HCT116 (cell line): ENCODE results near the gene LYPD3. TPM values are rescaled to one million over a fixed set of nuclear protein-coding genes. Genes with fewer than 3 reads are reported as not detected.
A peak's percentile ranks its signal among the peaks of the same experiment; 100 is the strongest.

Source experiments
- ATAC-seq: fragments of 200-7000 bp; cut with Tn5 transposase; 2 replicates; pipeline ENCODE4 v1.9.1; 2020; ENCODE audit warnings: mild to moderate bottlenecking, moderate library complexity
- BruUV-seq: library from RNA; stranded (reverse); fragments of 400-500 nt; replicated peaks from 2 replicates; lab custom pipeline; 2021; lab: Mats Ljungman, UMichigan
- CTCF ChIA-PET: fragments of 300-600 bp; sonication (Branson Sonifier 250); formaldehyde crosslinking; loops from one replicate; lab custom pipeline; 2021; ENCODE audit warnings: antibody characterized with exemption; lab: Charles Lee
- POLR2A ChIA-PET: fragments of 300-600, 350-600 bp; sonication (Branson Sonifier 250); formaldehyde crosslinking; loops from one replicate; lab custom pipeline; 2021; ENCODE audit warnings: antibody characterized with exemption; lab: Charles Lee
- RAD21 ChIA-PET, 2 experiments: fragments of 300-600 bp; sonication (Branson Sonifier 250); formaldehyde crosslinking; loops; one replicate each; lab custom pipeline; 2023; ENCODE audit warnings: low total read pairs in 2 of 2; ENCODE audit not compliant: uncharacterized antibody in 2 of 2, unreplicated experiment in 2 of 2, low non-redundant PET in 1 of 2; lab: Charles Lee
- DNase-seq: peaks from one replicate; pipeline ENCODE4 v3.0.0-alpha.2; 2010; ENCODE audit warnings: low read depth, low spot score
- H2AFZ ChIP-seq: fragments of 200-600 bp; shearing (Covaris generic), sonication (generic); 2 replicates; pipeline ENCODE4 v1.6.1; 2017; ENCODE audit warnings: low read depth, mixed run types, mixed read lengths, antibody characterized with exemption, low read length; ENCODE audit not compliant: poor library complexity, severe bottlenecking
- H3K27ac ChIP-seq: 2 replicates; pipeline ENCODE4 v1.5.1; 2012; ENCODE audit warnings: low read depth, low read length
- H3K27me3 ChIP-seq: fragments of 200-600 bp; sonication (generic); 2 replicates; pipeline ENCODE4 v1.6.1; 2016; ENCODE audit warnings: mixed run types, low read length, mixed read lengths; ENCODE audit not compliant: insufficient read depth
- H3K36me3 ChIP-seq, 2 experiments: fragments of 200-500 bp in 1 of 2; fragments of 200-600 bp in 1 of 2; sonication (Bioruptor generic) in 1 of 2; sonication (generic) in 1 of 2; 2 replicates each; pipeline versions ENCODE4 v1.5.1 to v1.6.1; 2014 to 2016; ENCODE audit warnings: low read length in 2 of 2, inconsistent platforms in 1 of 2, mixed read lengths in 1 of 2, mixed run types in 1 of 2; ENCODE audit not compliant: insufficient read depth in 2 of 2, control insufficient read depth in 1 of 2
- H3K4me1 ChIP-seq, 2 experiments: fragments of 200-600 bp in 1 of 2; sonication (generic) in 1 of 2; 2 replicates each; pipeline versions ENCODE4 v1.5.1 to v1.6.1; 2012 to 2017; ENCODE audit warnings: low read length in 2 of 2, inconsistent platforms in 1 of 2, mild to moderate bottlenecking in 1 of 2, mixed read lengths in 1 of 2, mixed run types in 1 of 2, moderate library complexity in 1 of 2; ENCODE audit not compliant: insufficient read depth in 2 of 2, control insufficient read depth in 1 of 2
- H3K4me2 ChIP-seq: fragments of 200-600 bp; sonication (generic); 2 replicates; pipeline ENCODE4 v1.6.1; 2017; ENCODE audit warnings: mixed run types, low read length, mixed read lengths
- H3K4me3 ChIP-seq, 2 experiments: fragments of 200-600 bp in 1 of 2; sonication (generic) in 1 of 2; replicated peaks in 1 of 2; 2 replicates each; pipeline ENCODE4 v1.5.1; 2011 to 2016; ENCODE audit warnings: low read length in 2 of 2, control low read depth in 1 of 2, low read depth in 1 of 2, mild to moderate bottlenecking in 1 of 2, mixed read lengths in 1 of 2, mixed run types in 1 of 2
- H3K79me2 ChIP-seq: fragments of 200-600 bp; sonication (generic); 2 replicates; pipeline ENCODE4 v1.6.1; 2017; ENCODE audit warnings: mild to moderate bottlenecking, mixed run types, low read length, moderate library complexity, mixed read lengths; ENCODE audit not compliant: insufficient read depth
- H3K9ac ChIP-seq: fragments of 200-600 bp; sonication (generic); 2 replicates; pipeline ENCODE4 v1.6.1; 2016; ENCODE audit warnings: low read length, mixed read lengths
- H3K9me2 ChIP-seq: fragments of 200-600 bp; sonication (generic), shearing (Covaris generic); 2 replicates; pipeline ENCODE4 v1.6.1; 2017; ENCODE audit warnings: mixed run types, mild to moderate bottlenecking, moderate library complexity; ENCODE audit not compliant: insufficient read depth
- H3K9me3 ChIP-seq, 2 experiments: fragments of 200-500 bp in 1 of 2; fragments of 200-600 bp in 1 of 2; sonication (Bioruptor generic) in 1 of 2; sonication (generic) in 1 of 2; 2 replicates each; pipeline ENCODE4 v1.6.1; 2014 to 2017; ENCODE audit warnings: low read length in 2 of 2, mixed read lengths in 2 of 2, inconsistent platforms in 1 of 2, low read depth in 1 of 2, mild to moderate bottlenecking in 1 of 2, mixed run types in 1 of 2, moderate library complexity in 1 of 2; ENCODE audit not compliant: control insufficient read depth in 1 of 2, insufficient read depth in 1 of 2
- H4K20me1 ChIP-seq: fragments of 200-600 bp; sonication (generic), shearing (Covaris generic); 2 replicates; pipeline ENCODE4 v1.6.1; 2017; ENCODE audit warnings: mixed run types, mild to moderate bottlenecking, moderate library complexity; ENCODE audit not compliant: insufficient read depth
- EGR1 ChIP-seq: IDR thresholded peaks from 2 replicates; pipeline ENCODE4 v1.6.1; 2012; ENCODE audit warnings: low read depth
- ELF1 ChIP-seq: IDR thresholded peaks from 2 replicates; pipeline ENCODE4 v1.6.1; 2012; ENCODE audit warnings: low read depth, borderline replicate concordance
- MAX ChIP-seq: IDR thresholded peaks from 2 replicates; pipeline ENCODE4 v1.6.1; 2012
- POLR2A ChIP-seq: IDR thresholded peaks from 2 replicates; pipeline ENCODE4 v1.7.0; 2011; ENCODE audit warnings: borderline replicate concordance; ENCODE audit not compliant: insufficient read depth, insufficient read length; ENCODE audit errors: extremely low read depth
- SP1 ChIP-seq: IDR thresholded peaks from 2 replicates; pipeline ENCODE4 v1.6.1; 2012; ENCODE audit warnings: low read depth
- TCF7L2 ChIP-seq: IDR thresholded peaks from 2 replicates; pipeline ENCODE4 v1.7.0; 2011; ENCODE audit warnings: borderline replicate concordance, inconsistent platforms; ENCODE audit not compliant: insufficient read depth, insufficient read length; ENCODE audit errors: extremely low read depth
- intact Hi-C: fragments of 100-400 bp; cut with micrococcal nuclease; formaldehyde crosslinking; loops from 2 replicates; pipeline ENCODE4 v1.10.0; 2022
- total RNA-seq: library from RNA; stranded (reverse); gene quantifications from one replicate; pipeline ENCODE4 v1.2.1, GENCODE V29; 2021; ENCODE audit not compliant: unreplicated experiment

The LYPD3 gene
- total RNA-seq, 1 experiment from 2014 or later: 3.6 TPM

GRCh38 chr19:43463381-43464133, 1.9 kb downstream of the LYPD3 start:
- POLR2A ChIA-PET: interaction anchor here (0.7 to 1.8 kb wide), 8 partner anchors 10 to 205 kb away, joined by 3 to 8 read pairs (median 4); partner anchors contain the start of gene ZNF575
- Histone ChIP-seq H3K79me2 (no peaks in the 10 kb centered on the region), H4K20me1 (no peaks in the 10 kb centered on the region), H3K36me3 (no peaks in the 10 kb centered on the region), H3K4me2 (peak overlapping the region; percentile 100), H3K9ac (peak overlapping the region; percentile 65), H3K27ac (peak overlapping the region; percentile 26), H3K4me3 (peak overlapping the region; percentile 60 to 73), H3K27me3 (no peaks in the 10 kb centered on the region), H3K9me3 (no peaks in the 10 kb centered on the region), H3K4me1 (peaks cover 22 to 54% of the 10 kb centered on the region in 2 experiments), H2AFZ (peak overlapping the region; percentile 92), H3K9me2 (no peaks in the 10 kb centered on the region)
- CTCF ChIA-PET: interaction anchor here (1.2 to 3.0 kb wide), 5 partner anchors 12 to 56 kb away, joined by 4 to 19 read pairs (median 4); no protein-coding TSS in a partner anchor
- ATAC-seq (peak; percentile 87), DNase-seq (peak; percentile 90)
- TF ChIP-seq ELF1 (no peak), SP1 (0 out of 2 replicates have a peak, but pooled peaks have one; percentile 7), TCF7L2 (peak; percentile 64), EGR1 (peak; percentile 84)
- intact Hi-C loops: no loop called here
- RAD21 ChIA-PET: interaction anchor here (0.7 to 0.9 kb wide), 2 partner anchors 40 to 59 kb away, joined by 3 read pairs; partner anchors contain the start of gene PHLDB3 (in 1 of the 2)
- no TSS peak for BruUV-seq

DNA sequence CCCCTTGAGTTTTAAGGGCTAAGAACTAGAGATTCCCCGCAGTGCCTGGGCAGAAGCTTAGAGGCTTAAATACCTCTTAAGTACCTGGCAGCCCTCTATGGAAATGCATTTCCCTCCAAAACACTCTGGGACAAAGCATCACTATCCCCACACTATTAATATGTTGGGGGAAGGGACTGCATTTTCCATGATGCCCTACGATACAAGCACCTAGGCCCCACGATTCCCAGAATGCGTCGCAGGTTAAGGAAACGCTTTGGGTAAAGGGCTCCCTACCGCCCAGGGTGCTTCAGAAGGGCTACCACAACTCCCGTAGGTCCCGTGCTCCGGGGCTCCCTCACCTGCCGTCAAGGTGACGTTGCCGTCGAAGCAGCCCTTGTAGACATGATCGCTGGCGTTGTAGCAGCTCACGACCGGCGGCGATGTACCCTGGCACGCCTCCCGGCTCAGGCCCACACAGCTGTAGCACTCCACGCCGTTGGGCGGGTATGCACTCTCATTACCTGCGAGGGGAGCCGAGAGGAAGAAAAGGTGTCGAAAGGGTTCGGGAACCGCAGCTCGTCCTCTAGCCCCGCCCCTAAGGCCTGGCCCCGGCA, 2.5 kb downstream of the LYPD3 start:
- intact Hi-C loops: no loop called here
- peak overlapping the region; percentile 65 for H3K9ac ChIP-seq
- ChIA-PET CTCF (interaction anchor here (1.2 to 3.0 kb wide), 5 partner anchors 12 to 57 kb away, joined by 4 to 19 read pairs (median 4); no protein-coding TSS in a partner anchor), POLR2A (interaction anchor here (0.7 to 1.8 kb wide), 8 partner anchors 11 to 206 kb away, joined by 3 to 8 read pairs (median 4); partner anchors contain the start of gene ZNF575), RAD21 (interaction anchor here (0.7 to 0.9 kb wide), 2 partner anchors 41 to 59 kb away, joined by 3 read pairs; partner anchors contain the start of gene PHLDB3 (in 1 of the 2))
- H3K36me3 ChIP-seq: no peaks in the 10 kb centered on the region
- no peaks in the 10 kb centered on the region for H3K9me3 ChIP-seq
- TF ChIP-seq MAX: peak; percentile 87
- no peak for TF ChIP-seq POLR2A
- peak overlapping the region; percentile 67 for H2AFZ ChIP-seq
- H3K4me3 ChIP-seq: peak overlapping the region; percentile 37 to 73
- peak overlapping the region; percentile 36 for H3K27ac ChIP-seq
- peaks cover 22 to 47% of the 10 kb centered on the region in 2 experiments for H3K4me1 ChIP-seq
- no TSS peak for BruUV-seq
- H3K79me2 ChIP-seq: no peaks in the 10 kb centered on the region
- H3K9me2 ChIP-seq: no peaks in the 10 kb centered on the region
- peak overlapping the region; percentile 100 for H3K4me2 ChIP-seq
- no peaks in the 10 kb centered on the region for H4K20me1 ChIP-seq
- H3K27me3 ChIP-seq: no peaks in the 10 kb centered on the region
- DNase-seq (no peak), ATAC-seq (no peak)
